Peyer's patch (tissue), 4 donors: ENCODE data around the gene SERPINB5.

Source experiments
- POLR2A ChIP-seq, 2 donors: fragments of 450-650 bp; IDR thresholded peaks; one replicate each; pipeline ENCODE4 v1.5.1; 2017; ENCODE audit warnings: antibody characterized with exemption in 2 of 2, mild to moderate bottlenecking in 2 of 2, moderate library complexity in 2 of 2
- TF ChIP-seq, protein P1 (sequence below), 6 experiments: fragments of 450-650 bp in 4 of 6; fragments of 200-600 bp in 2 of 6; sonication (generic) in 1 of 6; IDR thresholded peaks; one replicate each; pipeline ENCODE4 v1.5.1; 2017 to 2019; ENCODE audit warnings: antibody characterized with exemption in 6 of 6, mild to moderate bottlenecking in 3 of 6, moderate library complexity in 1 of 6

GRCh38 chr18:63542069-63542468 is 65.3 kb downstream of the SERPINB5 start, which contains the start of gene SERPINB12:
- TF ChIP-seq, protein P1, sequence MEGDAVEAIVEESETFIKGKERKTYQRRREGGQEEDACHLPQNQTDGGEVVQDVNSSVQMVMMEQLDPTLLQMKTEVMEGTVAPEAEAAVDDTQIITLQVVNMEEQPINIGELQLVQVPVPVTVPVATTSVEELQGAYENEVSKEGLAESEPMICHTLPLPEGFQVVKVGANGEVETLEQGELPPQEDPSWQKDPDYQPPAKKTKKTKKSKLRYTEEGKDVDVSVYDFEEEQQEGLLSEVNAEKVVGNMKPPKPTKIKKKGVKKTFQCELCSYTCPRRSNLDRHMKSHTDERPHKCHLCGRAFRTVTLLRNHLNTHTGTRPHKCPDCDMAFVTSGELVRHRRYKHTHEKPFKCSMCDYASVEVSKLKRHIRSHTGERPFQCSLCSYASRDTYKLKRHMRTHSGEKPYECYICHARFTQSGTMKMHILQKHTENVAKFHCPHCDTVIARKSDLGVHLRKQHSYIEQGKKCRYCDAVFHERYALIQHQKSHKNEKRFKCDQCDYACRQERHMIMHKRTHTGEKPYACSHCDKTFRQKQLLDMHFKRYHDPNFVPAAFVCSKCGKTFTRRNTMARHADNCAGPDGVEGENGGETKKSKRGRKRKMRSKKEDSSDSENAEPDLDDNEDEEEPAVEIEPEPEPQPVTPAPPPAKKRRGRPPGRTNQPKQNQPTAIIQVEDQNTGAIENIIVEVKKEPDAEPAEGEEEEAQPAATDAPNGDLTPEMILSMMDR (IDR thresholded peaks at IDR 0.05) = no peak
- no peak for TF ChIP-seq POLR2A (IDR thresholded peaks at IDR 0.05)
